K562 (cell line): Measurements from ENCODE around the gene UBN2. TPM values are rescaled to one million over a fixed set of nuclear protein-coding genes. Genes with fewer than 3 reads are reported as not detected.

Experiments
- BRD4 ChIP-seq: fragments of 200-600 bp; sonication (generic); IDR thresholded peaks from 2 replicates; pipeline ENCODE4 v1.6.1; 2017; ENCODE audit warnings: inconsistent platforms
- CREBBP ChIP-seq: IDR thresholded peaks from one replicate; pipeline ENCODE4 v1.6.1; 2012; ENCODE audit warnings: low read depth, mild to moderate bottlenecking, control low read depth, inconsistent platforms, low read length
- FOXA1 ChIP-seq: fragments of 450-650 bp; IDR thresholded peaks from 2 replicates; pipeline ENCODE4 v1.6.1; 2016; ENCODE audit warnings: mild to moderate bottlenecking, borderline replicate concordance
- FOXO4 ChIP-seq: fragments of 450-650 bp; formaldehyde crosslinking; IDR thresholded peaks from 2 replicates; pipeline ENCODE4 v1.4.0; 2020; ENCODE audit warnings: mild to moderate bottlenecking, moderate library complexity
- HCFC1 ChIP-seq: IDR thresholded peaks from 2 replicates; pipeline ENCODE4 v1.6.1; 2012; ENCODE audit warnings: low read depth, low read length, improper control_type of control experiment
- HDAC6 ChIP-seq: IDR thresholded peaks from 2 replicates; pipeline ENCODE4 v1.6.1; 2012; ENCODE audit warnings: low read depth, mild to moderate bottlenecking, control low read depth, inconsistent platforms, low read length, moderate library complexity
- PHF8 ChIP-seq: fragments of 200-600 bp; sonication (generic); IDR thresholded peaks from 2 replicates; pipeline ENCODE4 v1.6.1; 2012; ENCODE audit warnings: mixed run types, mild to moderate bottlenecking, inconsistent platforms, low read length, moderate library complexity, borderline replicate concordance
- PREB ChIP-seq: sonication (generic); formaldehyde crosslinking; IDR thresholded peaks from 2 replicates; pipeline ENCODE4 v1.8.1; 2023; ENCODE audit warnings: mild to moderate bottlenecking, missing genetic modification reagents
- ZNF311 ChIP-seq: fragments of 250-450 bp; sonication (Bioruptor Pico); IDR thresholded peaks from 2 replicates; pipeline ENCODE4 v1.4.0; 2020; ENCODE audit warnings: mild to moderate bottlenecking, moderate library complexity
- polyA plus RNA-seq, 8 experiments: library from polyadenylated mRNA; depleted of rRNA in 4 of 8; stranded (reverse) in 5 of 8; unstranded in 3 of 8; fragments of >200 nt; fragmentation: Nextera tagmentation in 2 of 8; fragmentation: Illumina TruSeq in 1 of 8; extraction: Ambion mirVana in 2 of 8; extraction: Trizol in 1 of 8; gene quantifications; 2 replicates each; pipeline versions ENCODE4 v1.2.1 to v1.2.3, GENCODE V29; 2011 to 2014; ENCODE audit warnings: inconsistent platforms in 1 of 8, missing spikeins in 1 of 8
- total RNA-seq, 7 experiments: library from RNA; depleted of rRNA in 6 of 7; stranded (reverse); fragments of >200 nt in 6 of 7; fragmentation: Illumina TruSeq in 2 of 7; extraction: Trizol in 2 of 7; gene quantifications; 2 replicates each; pipeline versions ENCODE4 v1.2.1 to v1.2.3, GENCODE V29; 2011 to 2021; ENCODE audit warnings: low replicate concordance in 1 of 7

The UBN2 gene
- total and polyA plus RNA-seq, 9 of the 15 experiments (the other 6 are each of a cell fraction or from before 2014, with no cell fraction given), result 1.2 to 19.5 (median 9.9) TPM

GRCh38 chr7:139341058-139341775 lies 110.2 kb downstream of the UBN2 start, which contains the start of gene FMC1 (continued):
- TF ChIP-seq ZNF311 (CRISPR knock-in tag) (no peak), HCFC1 (peak; percentile 73), PHF8 (peak; percentile 100), PREB (CRISPR knock-in tag) (peak; percentile 92), BRD4 (peak; percentile 99), FOXA1 (no peak), CREBBP (no peak), FOXO4 (CRISPR knock-in tag) (peak; percentile 75), HDAC6 (0 out of 2 replicates have a peak, but pooled peaks have one; percentile 62)
